Measurements from ENCODE around the gene DMGDH. TPM values are rescaled to one million over a fixed set of nuclear protein-coding genes. Genes with fewer than 3 reads are reported as not detected.

DMGDH gene
- 100 to 1,000 TPM in 1 of 2 donors, 10 to 100 TPM in 1; 28.9 to 130 TPM for total RNA-seq
- 10 to 100 TPM; 39.4 to 57.6 TPM for polyA plus RNA-seq

DNA sequence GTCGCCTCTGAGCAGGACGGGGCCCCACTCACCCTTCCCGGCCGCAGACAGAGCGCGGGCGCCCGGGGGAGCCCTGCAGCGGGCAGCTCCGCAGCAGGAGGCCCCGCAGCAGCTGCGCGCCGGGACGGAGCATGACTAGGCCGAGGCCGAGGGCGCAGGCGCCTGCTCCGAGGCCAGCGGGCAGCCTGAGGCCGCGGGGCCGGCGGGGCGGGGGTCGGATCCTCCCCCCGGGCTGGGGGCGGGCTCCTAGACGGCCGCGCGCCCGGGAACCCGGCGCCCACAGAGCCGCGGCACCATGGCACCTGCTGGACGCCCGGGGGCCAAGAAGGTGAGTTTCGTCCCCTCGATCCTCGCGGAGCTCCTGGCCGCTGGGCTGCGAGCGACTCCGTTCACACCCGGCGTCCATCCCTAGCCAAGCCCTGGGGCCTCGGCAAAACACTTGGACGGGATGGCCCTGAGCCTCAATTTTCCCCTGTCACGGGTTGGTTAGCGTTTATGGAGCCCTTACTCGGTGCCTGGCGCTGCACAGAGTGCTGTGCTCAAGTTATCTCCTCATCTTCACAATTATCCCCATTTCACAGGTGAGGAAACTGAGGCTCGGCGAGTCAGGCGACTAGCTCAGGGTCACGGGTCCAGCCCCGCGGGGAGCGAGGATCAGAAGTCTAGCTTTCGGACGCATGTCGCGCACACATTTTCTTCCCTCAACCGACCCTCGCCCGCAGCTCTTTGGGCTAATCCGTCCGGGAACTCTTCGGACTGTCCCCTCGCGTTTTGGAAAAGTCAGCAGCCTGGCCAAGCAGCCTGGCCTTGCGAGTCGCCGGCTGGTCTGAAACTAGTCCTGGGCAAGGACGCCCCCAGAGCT is at the start of gene DMGDH, which contains the start of gene BHMT2:
TSS of gene DMGDH (minus strand) at position 187 of the 862 bp plus-strand sequence. CDS start at position 133, 54 bp downstream.
TSS of gene BHMT2 (plus strand) at position 280 of the 862 bp plus-strand sequence. CDS start at position 296, 16 bp downstream.
- H3K9me3 ChIP-seq (ENCODE audit: control insufficient read depth in 4 of 4, low read length in 3 of 4): no peaks in the 10 kb centered on the region
- H3K4me3 ChIP-seq (ENCODE audit: low read depth in 1 of 3, low read length in 3 of 3): peak within 1 kb of the TSS; percentile 73 to 81 (median 76)
- WGBS: 14% methylated on average over 79 of the region's 79 CpGs
- no peaks in the 10 kb centered on the region for H3K36me3 ChIP-seq (ENCODE audit: control insufficient read depth in 4 of 4, insufficient read depth in 3 of 4, low read depth in 1 of 4, low read length in 3 of 4)
- H3K4me1 ChIP-seq (ENCODE audit: control insufficient read depth in 4 of 4, insufficient read depth in 4 of 4, low read length in 3 of 4): peaks cover 2 to 37% (median 19%) of the 10 kb centered on the region in 4 donors
- peak within 1 kb of the TSS; percentile 98 to 99 for H3K27ac ChIP-seq (ENCODE audit: low read depth in 1 of 2, low read length in 2 of 2)
- H3K27me3 ChIP-seq (ENCODE audit: control insufficient read depth in 4 of 4, insufficient read depth in 4 of 4, low read length in 3 of 4): no peaks in the 10 kb centered on the region
- peak within 1 kb of the TSS; percentile 94 to 100 for H3K9ac ChIP-seq (ENCODE audit: low read depth in 1 of 2, low read length in 2 of 2)
- peak; percentile 53 for DNase-seq (ENCODE audit: low spot score)
- TF ChIP-seq TAF1 (conservative IDR thresholded peaks at IDR 0.05) (no peak), YY1 (IDR thresholded peaks at IDR 0.05) (peak; percentile 36), FOXA1 (IDR thresholded peaks at IDR 0.05) (no peak), EGR1 (IDR thresholded peaks at IDR 0.05; ENCODE audit: low read depth in 2 of 2) (no peak), HNF4G (IDR thresholded peaks at IDR 0.05) (no peak), JUND (IDR thresholded peaks at IDR 0.05) (no peak), RAD21 (IDR thresholded peaks at IDR 0.05) (no peak), SP1 (IDR thresholded peaks at IDR 0.05) (no peak), RXRA (IDR thresholded peaks at IDR 0.05) (peak in 1 of 2 donors; percentile 15), HNF4A (conservative IDR thresholded peaks at IDR 0.05) (peak; percentile 34 to 35)
- TF ChIP-seq, protein P1, sequence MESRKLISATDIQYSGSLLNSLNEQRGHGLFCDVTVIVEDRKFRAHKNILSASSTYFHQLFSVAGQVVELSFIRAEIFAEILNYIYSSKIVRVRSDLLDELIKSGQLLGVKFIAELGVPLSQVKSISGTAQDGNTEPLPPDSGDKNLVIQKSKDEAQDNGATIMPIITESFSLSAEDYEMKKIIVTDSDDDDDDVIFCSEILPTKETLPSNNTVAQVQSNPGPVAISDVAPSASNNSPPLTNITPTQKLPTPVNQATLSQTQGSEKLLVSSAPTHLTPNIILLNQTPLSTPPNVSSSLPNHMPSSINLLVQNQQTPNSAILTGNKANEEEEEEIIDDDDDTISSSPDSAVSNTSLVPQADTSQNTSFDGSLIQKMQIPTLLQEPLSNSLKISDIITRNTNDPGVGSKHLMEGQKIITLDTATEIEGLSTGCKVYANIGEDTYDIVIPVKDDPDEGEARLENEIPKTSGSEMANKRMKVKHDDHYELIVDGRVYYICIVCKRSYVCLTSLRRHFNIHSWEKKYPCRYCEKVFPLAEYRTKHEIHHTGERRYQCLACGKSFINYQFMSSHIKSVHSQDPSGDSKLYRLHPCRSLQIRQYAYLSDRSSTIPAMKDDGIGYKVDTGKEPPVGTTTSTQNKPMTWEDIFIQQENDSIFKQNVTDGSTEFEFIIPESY (IDR thresholded peaks at IDR 0.05): no peak
- TF ChIP-seq, protein P2, sequence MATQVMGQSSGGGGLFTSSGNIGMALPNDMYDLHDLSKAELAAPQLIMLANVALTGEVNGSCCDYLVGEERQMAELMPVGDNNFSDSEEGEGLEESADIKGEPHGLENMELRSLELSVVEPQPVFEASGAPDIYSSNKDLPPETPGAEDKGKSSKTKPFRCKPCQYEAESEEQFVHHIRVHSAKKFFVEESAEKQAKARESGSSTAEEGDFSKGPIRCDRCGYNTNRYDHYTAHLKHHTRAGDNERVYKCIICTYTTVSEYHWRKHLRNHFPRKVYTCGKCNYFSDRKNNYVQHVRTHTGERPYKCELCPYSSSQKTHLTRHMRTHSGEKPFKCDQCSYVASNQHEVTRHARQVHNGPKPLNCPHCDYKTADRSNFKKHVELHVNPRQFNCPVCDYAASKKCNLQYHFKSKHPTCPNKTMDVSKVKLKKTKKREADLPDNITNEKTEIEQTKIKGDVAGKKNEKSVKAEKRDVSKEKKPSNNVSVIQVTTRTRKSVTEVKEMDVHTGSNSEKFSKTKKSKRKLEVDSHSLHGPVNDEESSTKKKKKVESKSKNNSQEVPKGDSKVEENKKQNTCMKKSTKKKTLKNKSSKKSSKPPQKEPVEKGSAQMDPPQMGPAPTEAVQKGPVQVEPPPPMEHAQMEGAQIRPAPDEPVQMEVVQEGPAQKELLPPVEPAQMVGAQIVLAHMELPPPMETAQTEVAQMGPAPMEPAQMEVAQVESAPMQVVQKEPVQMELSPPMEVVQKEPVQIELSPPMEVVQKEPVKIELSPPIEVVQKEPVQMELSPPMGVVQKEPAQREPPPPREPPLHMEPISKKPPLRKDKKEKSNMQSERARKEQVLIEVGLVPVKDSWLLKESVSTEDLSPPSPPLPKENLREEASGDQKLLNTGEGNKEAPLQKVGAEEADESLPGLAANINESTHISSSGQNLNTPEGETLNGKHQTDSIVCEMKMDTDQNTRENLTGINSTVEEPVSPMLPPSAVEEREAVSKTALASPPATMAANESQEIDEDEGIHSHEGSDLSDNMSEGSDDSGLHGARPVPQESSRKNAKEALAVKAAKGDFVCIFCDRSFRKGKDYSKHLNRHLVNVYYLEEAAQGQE (IDR thresholded peaks at IDR 0.05): peak; percentile 18
- TF ChIP-seq, protein P3, sequence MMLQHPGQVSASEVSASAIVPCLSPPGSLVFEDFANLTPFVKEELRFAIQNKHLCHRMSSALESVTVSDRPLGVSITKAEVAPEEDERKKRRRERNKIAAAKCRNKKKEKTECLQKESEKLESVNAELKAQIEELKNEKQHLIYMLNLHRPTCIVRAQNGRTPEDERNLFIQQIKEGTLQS (IDR thresholded peaks at IDR 0.05): no peak
- TF ChIP-seq, protein P4, sequence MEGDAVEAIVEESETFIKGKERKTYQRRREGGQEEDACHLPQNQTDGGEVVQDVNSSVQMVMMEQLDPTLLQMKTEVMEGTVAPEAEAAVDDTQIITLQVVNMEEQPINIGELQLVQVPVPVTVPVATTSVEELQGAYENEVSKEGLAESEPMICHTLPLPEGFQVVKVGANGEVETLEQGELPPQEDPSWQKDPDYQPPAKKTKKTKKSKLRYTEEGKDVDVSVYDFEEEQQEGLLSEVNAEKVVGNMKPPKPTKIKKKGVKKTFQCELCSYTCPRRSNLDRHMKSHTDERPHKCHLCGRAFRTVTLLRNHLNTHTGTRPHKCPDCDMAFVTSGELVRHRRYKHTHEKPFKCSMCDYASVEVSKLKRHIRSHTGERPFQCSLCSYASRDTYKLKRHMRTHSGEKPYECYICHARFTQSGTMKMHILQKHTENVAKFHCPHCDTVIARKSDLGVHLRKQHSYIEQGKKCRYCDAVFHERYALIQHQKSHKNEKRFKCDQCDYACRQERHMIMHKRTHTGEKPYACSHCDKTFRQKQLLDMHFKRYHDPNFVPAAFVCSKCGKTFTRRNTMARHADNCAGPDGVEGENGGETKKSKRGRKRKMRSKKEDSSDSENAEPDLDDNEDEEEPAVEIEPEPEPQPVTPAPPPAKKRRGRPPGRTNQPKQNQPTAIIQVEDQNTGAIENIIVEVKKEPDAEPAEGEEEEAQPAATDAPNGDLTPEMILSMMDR (IDR thresholded peaks at IDR 0.05; ENCODE audit: low read depth, low read length, missing input control): no peak
